Effector memory CD8-positive, alpha-beta T cell (primary cell): ENCODE data around the gene ATP6V0D1.
"Not testable (repeated sequence)": the region's sequence is repeated elsewhere in the genome, so short reads cannot be mapped to it uniquely, and the experiment has no call there.

Experiments used
- ATAC-seq: fragments of 150-1000 bp; cut with Tn5 transposase; replicated peaks from 2 replicates; pipeline ENCODE4 v1.10.0; 2021; ENCODE audit warnings: mild to moderate bottlenecking, moderate library complexity
- DNase-seq, 3 experiments: peaks; one replicate each; pipeline ENCODE4 v3.0.0; 2021
- H3K27ac Mint-ChIP-seq, 2 donors: one replicate each; pipeline ENCODE4 v1.8.0; 2022; ENCODE audit warnings: mild to moderate bottlenecking in 2 of 2, mixed read lengths in 2 of 2, moderate library complexity in 2 of 2
- H3K27me3 Mint-ChIP-seq, 2 donors: one replicate each; pipeline ENCODE4 v1.8.0; 2022; ENCODE audit warnings: mixed read lengths in 2 of 2
- H3K36me3 Mint-ChIP-seq: one replicate; pipeline ENCODE4 v1.8.0; 2022; ENCODE audit warnings: mild to moderate bottlenecking, moderate library complexity, mixed read lengths; ENCODE audit not compliant: insufficient read depth
- H3K4me1 Mint-ChIP-seq, 2 donors: one replicate each; pipeline ENCODE4 v1.8.0; 2022; ENCODE audit warnings: low read depth in 2 of 2, mixed read lengths in 2 of 2
- H3K4me3 Mint-ChIP-seq, 2 donors: one replicate each; pipeline ENCODE4 v1.8.0; 2022; ENCODE audit warnings: mild to moderate bottlenecking in 2 of 2, mixed read lengths in 2 of 2, moderate library complexity in 2 of 2
- H3K9me3 Mint-ChIP-seq, 2 donors: one replicate each; pipeline ENCODE4 v1.8.0; 2022; ENCODE audit warnings: mixed read lengths in 2 of 2

Gene ATP6V0D1

GRCh38 chr16:67419502-67419901, 61.5 kb downstream of the ATP6V0D1 start:
- Mint-ChIP-seq H3K4me3 (no peak overlapping the region), H3K36me3 (peaks cover 3% of the 10 kb centered on the region), H3K27ac (no peak overlapping the region), H3K4me1 (peaks cover 8 to 10% of the 10 kb centered on the region in 2 donors), H3K27me3 (peaks cover 29 to 59% of the 10 kb centered on the region in 2 donors), H3K9me3 (no peaks in the 10 kb centered on the region)
- DNase-seq = no peak
- ATAC-seq = no peak

GRCh38 chr16:67417333-67418061, 63.5 kb downstream of the ATP6V0D1 start:
- Mint-ChIP-seq H3K4me3 (peak overlapping the region; percentile 59 to 75), H3K9me3 (no peaks in the 10 kb centered on the region), H3K27me3 (peaks cover 17 to 48% of the 10 kb centered on the region in 2 donors), H3K4me1 (peaks cover 10 to 11% of the 10 kb centered on the region in 2 donors), H3K27ac (no peak overlapping the region), H3K36me3 (peaks cover 3% of the 10 kb centered on the region)
- ATAC-seq = no peak
- DNase-seq = no peak

GRCh38 chr16:67415872-67416793, 64.8 kb downstream of the ATP6V0D1 start, which contains the start of gene ZDHHC1:
Gene ZDHHC1 (minus strand): TSS chr16:67416477. CDS start chr16:67407775, 8,702 bp downstream.
- Mint-ChIP-seq H3K27ac (peak within 1 kb of the TSS in 1 of 2 donors; percentile 49), H3K4me3 (peak within 1 kb of the TSS; percentile 75 to 82), H3K36me3 (peaks cover 3% of the 10 kb centered on the region), H3K9me3 (no peaks in the 10 kb centered on the region), H3K27me3 (peaks cover 13 to 36% of the 10 kb centered on the region in 2 donors), H3K4me1 (peaks cover 10 to 11% of the 10 kb centered on the region in 2 donors)
- ATAC-seq (peak; percentile 92), DNase-seq (peak; percentile 39 to 54 (median 54))

GRCh38 chr16:67415421-67415820, 65.5 kb downstream of the ATP6V0D1 start:
- H3K4me1 Mint-ChIP-seq = peaks cover 10 to 11% of the 10 kb centered on the region in 2 donors
- ATAC-seq, H3K36me3 Mint-ChIP-seq, DNase-seq, H3K9me3 Mint-ChIP-seq: not testable (repeated sequence)
- H3K27ac Mint-ChIP-seq = peak overlapping the region in 1 of 2 donors; percentile 49
- H3K4me3 Mint-ChIP-seq = peak overlapping the region; percentile 68 to 69
- H3K27me3 Mint-ChIP-seq = peaks cover 13 to 34% of the 10 kb centered on the region in 2 donors

GRCh38 chr16:67413978-67414911, 66.7 kb downstream of the ATP6V0D1 start:
- Mint-ChIP-seq H3K27ac (no peak overlapping the region), H3K36me3 (peaks cover 3% of the 10 kb centered on the region), H3K4me3 (peak overlapping the region; percentile 24 to 69), H3K27me3 (peaks cover 10 to 35% of the 10 kb centered on the region in 2 donors), H3K4me1 (peaks cover 10 to 11% of the 10 kb centered on the region in 2 donors), H3K9me3 (no peaks in the 10 kb centered on the region)
- DNase-seq = no peak
- no peak for ATAC-seq

GRCh38 chr16:67412294-67412693, 68.7 kb downstream of the ATP6V0D1 start:
- H3K27me3 Mint-ChIP-seq = peaks cover 9 to 35% of the 10 kb centered on the region in 2 donors
- H3K4me1 Mint-ChIP-seq = peaks cover 9 to 10% of the 10 kb centered on the region in 2 donors
- ATAC-seq (no peak), DNase-seq (no peak)
- H3K9me3 Mint-ChIP-seq = no peaks in the 10 kb centered on the region
- H3K4me3 Mint-ChIP-seq = no peak overlapping the region
- H3K36me3 Mint-ChIP-seq = no peaks in the 10 kb centered on the region
- no peak overlapping the region for H3K27ac Mint-ChIP-seq

- no peak for ATAC-seq
- Mint-ChIP-seq H3K4me1 (peaks cover 5 to 6% of the 10 kb centered on the region in 2 donors), H3K36me3 (no peaks in the 10 kb centered on the region), H3K27ac (no peak overlapping the region), H3K27me3 (peaks cover 4 to 25% of the 10 kb centered on the region in 2 donors), H3K9me3 (no peaks in the 10 kb centered on the region), H3K4me3 (no peak overlapping the region)
- no peak for DNase-seq
Measured at GRCh38 chr16:67411339-67411738, 69.6 kb downstream of the ATP6V0D1 start.

- H3K4me3 Mint-ChIP-seq = no peak overlapping the region
- no peaks in the 10 kb centered on the region for H3K9me3 Mint-ChIP-seq
- ATAC-seq = no peak
Measured at GRCh38 chr16:67409631-67410030, 71.3 kb downstream of the ATP6V0D1 start.

GRCh38 chr16:67407788-67408452, 73.0 kb downstream of the ATP6V0D1 start:
- Mint-ChIP-seq H3K9me3 (no peaks in the 10 kb centered on the region), H3K27ac (no peak overlapping the region), H3K4me3 (no peak overlapping the region), H3K4me1 (no peaks in the 10 kb centered on the region), H3K36me3 (no peaks in the 10 kb centered on the region), H3K27me3 (peaks cover 4 to 38% of the 10 kb centered on the region in 2 donors)
- ATAC-seq (no peak), DNase-seq (no peak)

More at GRCh38 chr16:67409631-67410030, 71.3 kb downstream of the ATP6V0D1 start:
- Mint-ChIP-seq H3K27ac (no peak overlapping the region), H3K4me1 (peaks cover 0 to 3% of the 10 kb centered on the region in 2 donors), H3K27me3 (peaks cover 4 to 24% of the 10 kb centered on the region in 2 donors), H3K36me3 (no peaks in the 10 kb centered on the region)
- no peak for DNase-seq

GRCh38 chr16:67407176-67407787, 73.7 kb downstream of the ATP6V0D1 start:
- no peaks in the 10 kb centered on the region for H3K36me3 Mint-ChIP-seq
- H3K27ac Mint-ChIP-seq = no peak overlapping the region
- H3K9me3 Mint-ChIP-seq = no peaks in the 10 kb centered on the region
- H3K4me3 Mint-ChIP-seq = no peak overlapping the region
- DNase-seq (no peak), ATAC-seq (no peak)
- no peaks in the 10 kb centered on the region for H3K4me1 Mint-ChIP-seq
- peaks cover 4 to 44% of the 10 kb centered on the region in 2 donors for H3K27me3 Mint-ChIP-seq

GRCh38 chr16:67406111-67406971, 74.6 kb downstream of the ATP6V0D1 start:
- no peak overlapping the region for H3K27ac Mint-ChIP-seq
- no peak overlapping the region for H3K4me3 Mint-ChIP-seq
- H3K36me3 Mint-ChIP-seq = no peaks in the 10 kb centered on the region
- H3K27me3 Mint-ChIP-seq = peaks cover 4 to 53% of the 10 kb centered on the region in 2 donors
- no peaks in the 10 kb centered on the region for H3K9me3 Mint-ChIP-seq
- no peaks in the 10 kb centered on the region for H3K4me1 Mint-ChIP-seq
- no peak for ATAC-seq
- no peak for DNase-seq
